ENCODE measurements around the gene OR2G6.
"Not testable (repeated sequence)": the region's sequence is repeated elsewhere in the genome, so short reads cannot be mapped to it uniquely, and the experiment has no call there.

GRCh38 chr1:248547383-248547782 is 39.5 kb downstream of the OR2G6 start:
- not testable (repeated sequence) for TF ChIP-seq ELF1 (CRISPR knock-in tag; IDR thresholded peaks at IDR 0.05); ZNF350 (CRISPR knock-in tag; IDR thresholded peaks at IDR 0.05; ENCODE audit: borderline replicate concordance, low read depth); ZNF501 (CRISPR knock-in tag; IDR thresholded peaks at IDR 0.05); NFRKB (IDR thresholded peaks at IDR 0.05); ZNF138 (CRISPR knock-in tag; IDR thresholded peaks at IDR 0.05; ENCODE audit: low read depth); ZNF20 (CRISPR knock-in tag; IDR thresholded peaks at IDR 0.05); SMARCC2 (IDR thresholded peaks at IDR 0.05); CTCF (CRISPR knock-in tag; IDR thresholded peaks at IDR 0.05)
